ENCODE data around the gene LMO1.

LMO1 gene

GRCh38 chr11:8257003-8257664 is 6.5 kb downstream of the LMO1 start:
- no peak for TF ChIP-seq MAX (IDR thresholded peaks at IDR 0.05)
- TF ChIP-seq TCF12 (IDR thresholded peaks at IDR 0.05; ENCODE audit: low read depth): no peak
- TF ChIP-seq EP300 (IDR thresholded peaks at IDR 0.05; ENCODE audit: borderline replicate concordance): no peak
- no peak for TF ChIP-seq TEAD4 (IDR thresholded peaks at IDR 0.05)
- no peak for TF ChIP-seq YY1 (IDR thresholded peaks at IDR 0.05; ENCODE audit: low read depth)
- no peak for TF ChIP-seq CREB1 (IDR thresholded peaks at IDR 0.05; ENCODE audit: low read depth)
- TF ChIP-seq USF1 (IDR thresholded peaks at IDR 0.05): no peak
- TF ChIP-seq TAF1 (IDR thresholded peaks at IDR 0.05; ENCODE audit: low read depth): no peak
- no peak for TF ChIP-seq CEBPB (IDR thresholded peaks at IDR 0.05)

GRCh38 chr11:8256271-8257002 is 7.2 kb downstream of the LMO1 start:
- TF ChIP-seq RAD21 (IDR thresholded peaks at IDR 0.05; ENCODE audit: low read depth) (no peak), ZBTB7A (IDR thresholded peaks at IDR 0.05; ENCODE audit: low read depth) (no peak), TEAD4 (IDR thresholded peaks at IDR 0.05) (no peak), EP300 (IDR thresholded peaks at IDR 0.05; ENCODE audit: borderline replicate concordance) (no peak), CEBPB (IDR thresholded peaks at IDR 0.05) (no peak), YY1 (IDR thresholded peaks at IDR 0.05; ENCODE audit: low read depth) (no peak), CREB1 (IDR thresholded peaks at IDR 0.05; ENCODE audit: low read depth) (no peak), USF1 (IDR thresholded peaks at IDR 0.05) (no peak), EGR1 (IDR thresholded peaks at IDR 0.05) (no peak), TAF1 (IDR thresholded peaks at IDR 0.05; ENCODE audit: low read depth) (no peak), MAX (IDR thresholded peaks at IDR 0.05) (no peak), FOXM1 (IDR thresholded peaks at IDR 0.05; ENCODE audit: borderline replicate concordance, low read depth) (no peak), TCF12 (IDR thresholded peaks at IDR 0.05; ENCODE audit: low read depth) (no peak), NFIC (IDR thresholded peaks at IDR 0.05) (no peak)

- TF ChIP-seq TEAD4 (IDR thresholded peaks at IDR 0.05) (no peak), USF1 (IDR thresholded peaks at IDR 0.05) (no peak), CEBPB (IDR thresholded peaks at IDR 0.05) (no peak), NFIC (IDR thresholded peaks at IDR 0.05) (no peak), ZBTB7A (IDR thresholded peaks at IDR 0.05; ENCODE audit: low read depth) (no peak), EP300 (IDR thresholded peaks at IDR 0.05; ENCODE audit: borderline replicate concordance) (no peak), REST (IDR thresholded peaks at IDR 0.05; ENCODE audit: low read depth) (no peak), YY1 (IDR thresholded peaks at IDR 0.05; ENCODE audit: low read depth) (no peak), TCF12 (IDR thresholded peaks at IDR 0.05; ENCODE audit: low read depth) (no peak), RAD21 (IDR thresholded peaks at IDR 0.05; ENCODE audit: low read depth) (no peak), TAF1 (IDR thresholded peaks at IDR 0.05; ENCODE audit: low read depth) (no peak), EGR1 (IDR thresholded peaks at IDR 0.05) (no peak), CREB1 (IDR thresholded peaks at IDR 0.05; ENCODE audit: low read depth) (no peak), MAX (IDR thresholded peaks at IDR 0.05) (no peak), FOXM1 (IDR thresholded peaks at IDR 0.05; ENCODE audit: borderline replicate concordance, low read depth) (no peak)
These were observed 10.1 kb downstream of the LMO1 start for GRCh38 chr11:8253566-8253965.

GRCh38 chr11:8252946-8253345 is 10.7 kb downstream of the LMO1 start:
- TF ChIP-seq RAD21 (IDR thresholded peaks at IDR 0.05; ENCODE audit: low read depth) (no peak), FOXM1 (IDR thresholded peaks at IDR 0.05; ENCODE audit: borderline replicate concordance, low read depth) (no peak), REST (IDR thresholded peaks at IDR 0.05; ENCODE audit: low read depth) (no peak), NFIC (IDR thresholded peaks at IDR 0.05) (no peak), CREB1 (IDR thresholded peaks at IDR 0.05; ENCODE audit: low read depth) (no peak), EGR1 (IDR thresholded peaks at IDR 0.05) (no peak), USF1 (IDR thresholded peaks at IDR 0.05) (no peak), ZBTB7A (IDR thresholded peaks at IDR 0.05; ENCODE audit: low read depth) (no peak)

All from Ishikawa (cell line).